Gastroesophageal sphincter (tissue), 4 donors: ENCODE measurements around the gene GSTT4. TPM values are rescaled to one million over a fixed set of nuclear protein-coding genes. Genes with fewer than 3 reads are reported as not detected.

Experiments used
- ATAC-seq: fragments of 150-250 bp; one replicate; pipeline ENCODE4 v1.9.1; 2016; ENCODE audit warnings: mild to moderate bottlenecking, moderate library complexity
- H3K27ac ChIP-seq, 4 donors: fragments of 200-600 bp; sonication (generic) in 3 of 4; 1 replicate in 3 of 4; 2 replicates in 1 of 4; pipeline ENCODE4 v1.5.1; 2016 to 2019
- H3K27me3 ChIP-seq: fragments of 200-600 bp; sonication (generic); one replicate; pipeline ENCODE4 v1.5.1; 2019
- H3K36me3 ChIP-seq, 2 donors: fragments of 200-600 bp; sonication (generic); one replicate each; pipeline ENCODE4 v1.5.1; 2019; ENCODE audit warnings: control low read depth in 1 of 2
- H3K4me1 ChIP-seq, 3 donors: fragments of 200-600 bp; sonication (generic); 1 replicate in 2 of 3; 2 replicates in 1 of 3; pipeline ENCODE4 v1.5.1; 2016 to 2019; ENCODE audit warnings: control low read depth in 2 of 3
- H3K4me3 ChIP-seq, 2 donors: fragments of 200-600 bp; sonication (generic); one replicate each; pipeline ENCODE4 v1.5.1; 2019; ENCODE audit warnings: mild to moderate bottlenecking in 1 of 2, moderate library complexity in 1 of 2
- H3K9me3 ChIP-seq, 3 donors: fragments of 200-600 bp; sonication (generic); one replicate each; pipeline ENCODE4 v1.5.1; 2017 to 2019; ENCODE audit warnings: control low read depth in 2 of 3
- CTCF ChIP-seq, 4 experiments: fragments of 200-600 bp in 2 of 4; fragments of 450-650 bp in 2 of 4; sonication (generic) in 1 of 4; IDR thresholded peaks; one replicate each; pipeline ENCODE4 v1.5.1; 2017 to 2019; ENCODE audit warnings: antibody characterized with exemption in 4 of 4, mild to moderate bottlenecking in 2 of 4, moderate library complexity in 2 of 4
- EP300 ChIP-seq: sonication (generic); formaldehyde crosslinking; IDR thresholded peaks from one replicate; pipeline ENCODE4 v1.6.1; 2017; ENCODE audit warnings: antibody characterized with exemption, mild to moderate bottlenecking
- POLR2A ChIP-seq, 2 donors: fragments of 450-650 bp; IDR thresholded peaks; one replicate each; pipeline ENCODE4 v1.6.1; 2017; ENCODE audit warnings: antibody characterized with exemption in 2 of 2, mild to moderate bottlenecking in 2 of 2, moderate library complexity in 1 of 2
- POLR2AphosphoS5 ChIP-seq: sonication (generic); formaldehyde crosslinking; IDR thresholded peaks from one replicate; pipeline ENCODE4 v1.6.1; 2017; ENCODE audit warnings: antibody characterized with exemption
- WGBS, 2 donors: methylation state at CpG; one replicate each; pipeline ENCODE4 v1.1.5; 2018; ENCODE audit warnings: low coverage in 1 of 2; 5-methylcytosine and 5-hydroxymethylcytosine counted together
- total RNA-seq, 4 donors: library from RNA; depleted of rRNA; stranded (reverse); fragments of >200 nt; gene quantifications; one replicate each; pipeline ENCODE4 v1.1.0, GENCODE V29; 2016

GSTT4 gene
- total RNA-seq, 4 donors from 2014 or later = 0.23 TPM; not detected in 3

- TF ChIP-seq EP300 (no peak), POLR2A (IDR thresholded peaks at IDR 0.05) (no peak), CTCF (IDR thresholded peaks at IDR 0.05) (no peak), POLR2AphosphoS5 (no peak)
- no peak for ATAC-seq
- no peaks in the 10 kb centered on the region for H3K9me3 ChIP-seq
- no peaks in the 10 kb centered on the region for H3K4me1 ChIP-seq
- H3K36me3 ChIP-seq = peaks cover 0 to 98% of the 10 kb centered on the region in 2 donors
- no peak overlapping the region for H3K27ac ChIP-seq
- no peak overlapping the region for H3K4me3 ChIP-seq
- H3K27me3 ChIP-seq = no peaks in the 10 kb centered on the region
- 90% methylated on average over 2 of the region's 4 CpGs; no CpG with 5 or more reads in 1 of the 2 donors for WGBS, 2 donors
Measured at GRCh38 chr22:24040946-24041345, 35.7 kb upstream of the GSTT4 start.

GRCh38 chr22:24039046-24039445 lies 33.8 kb upstream of the GSTT4 start:
- H3K27ac ChIP-seq = no peak overlapping the region
- H3K27me3 ChIP-seq = no peaks in the 10 kb centered on the region
- WGBS, 2 donors = 86 to 92% methylated on average over 4 to 6 of the region's 6 CpGs
- no peaks in the 10 kb centered on the region for H3K9me3 ChIP-seq
- no peak for TF ChIP-seq POLR2A (IDR thresholded peaks at IDR 0.05)
- no peak for TF ChIP-seq EP300
- no peak for TF ChIP-seq CTCF (IDR thresholded peaks at IDR 0.05)
- no peak for TF ChIP-seq POLR2AphosphoS5
- ATAC-seq = no peak
- peaks cover 0 to 86% of the 10 kb centered on the region in 2 donors for H3K36me3 ChIP-seq
- H3K4me1 ChIP-seq = no peaks in the 10 kb centered on the region
- H3K4me3 ChIP-seq = no peak overlapping the region

GRCh38 chr22:24037851-24038765 lies 32.9 kb upstream of the GSTT4 start:
- H3K4me1 ChIP-seq = no peaks in the 10 kb centered on the region
- H3K9me3 ChIP-seq = no peaks in the 10 kb centered on the region
- H3K27ac ChIP-seq = no peak overlapping the region
- H3K36me3 ChIP-seq = peaks cover 0 to 77% of the 10 kb centered on the region in 2 donors
- ATAC-seq = no peak
- no peak for TF ChIP-seq POLR2A (IDR thresholded peaks at IDR 0.05)
- no peaks in the 10 kb centered on the region for H3K27me3 ChIP-seq
- no peak overlapping the region for H3K4me3 ChIP-seq
- 84 to 88% methylated on average over 2 to 7 of the region's 8 CpGs for WGBS, 2 donors

GRCh38 chr22:24035296-24035695 lies 30.0 kb upstream of the GSTT4 start:
- Histone ChIP-seq H3K36me3 (peaks cover 0 to 49% of the 10 kb centered on the region in 2 donors), H3K4me1 (peaks cover 0 to 6% (median 0%) of the 10 kb centered on the region in 3 donors), H3K9me3 (no peaks in the 10 kb centered on the region), H3K27me3 (no peaks in the 10 kb centered on the region), H3K27ac (no peak overlapping the region), H3K4me3 (no peak overlapping the region)
- no peak for ATAC-seq
- TF ChIP-seq POLR2A (IDR thresholded peaks at IDR 0.05) (no peak), POLR2AphosphoS5 (no peak), CTCF (IDR thresholded peaks at IDR 0.05) (no peak), EP300 (no peak)
- no CpG with 5 or more reads among the region's 5 CpGs for WGBS, 2 donors

- Histone ChIP-seq H3K4me3 (no peak overlapping the region), H3K4me1 (peaks cover 0 to 8% (median 0%) of the 10 kb centered on the region in 3 donors), H3K27ac (no peak overlapping the region), H3K9me3 (no peaks in the 10 kb centered on the region), H3K27me3 (no peaks in the 10 kb centered on the region), H3K36me3 (peaks cover 0 to 33% of the 10 kb centered on the region in 2 donors)
- 67 to 78% methylated on average over 2 to 4 of the region's 4 CpGs for WGBS, 2 donors
- no peak for ATAC-seq
- TF ChIP-seq CTCF (IDR thresholded peaks at IDR 0.05) = no peak
- TF ChIP-seq EP300 = no peak
- TF ChIP-seq POLR2AphosphoS5 = no peak
- TF ChIP-seq POLR2A (IDR thresholded peaks at IDR 0.05) = no peak
Measured at GRCh38 chr22:24033731-24034130, 28.5 kb upstream of the GSTT4 start.
